HEK293 (cell line): ENCODE results near the gene SNN.

Experiments used
- ATF2 ChIP-seq: fragments of 450-650 bp; formaldehyde crosslinking; IDR thresholded peaks from 2 replicates; pipeline ENCODE4 v1.5.1; 2016; ENCODE audit warnings: missing biosample characterization, missing genetic modification characterization, low read depth
- CTCF ChIP-seq: fragments of 450-650 bp; formaldehyde crosslinking; IDR thresholded peaks from 2 replicates; pipeline ENCODE4 v1.5.1; 2016; ENCODE audit warnings: missing biosample characterization, missing genetic modification characterization
- HOXC10 ChIP-seq: sonication (generic); formaldehyde crosslinking; IDR thresholded peaks from 2 replicates; pipeline ENCODE4 v1.8.1; 2023; ENCODE audit warnings: mild to moderate bottlenecking, missing genetic modification reagents
- KLF10 ChIP-seq: fragments of 450-650 bp; IDR thresholded peaks from 2 replicates; pipeline ENCODE4 v1.5.1; 2018; ENCODE audit warnings: missing biosample characterization, mild to moderate bottlenecking, missing genetic modification characterization
- REST ChIP-seq: fragments of 450-650 bp; formaldehyde crosslinking; IDR thresholded peaks from 2 replicates; pipeline ENCODE4 v1.5.1; 2016; ENCODE audit warnings: missing biosample characterization, missing genetic modification characterization
- YY1 ChIP-seq: fragments of 450-650 bp; formaldehyde crosslinking; IDR thresholded peaks from 2 replicates; pipeline ENCODE4 v1.5.1; 2018; ENCODE audit warnings: missing biosample characterization, missing genetic modification characterization
- ZBTB7A ChIP-seq: fragments of 450-650 bp; formaldehyde crosslinking; IDR thresholded peaks from 2 replicates; pipeline ENCODE4 v1.5.1; 2016; ENCODE audit warnings: low read depth, missing biosample characterization, missing genetic modification characterization
- ZFHX2 ChIP-seq: fragments of 450-650 bp; formaldehyde crosslinking; conservative IDR thresholded peaks from 2 replicates; pipeline ENCODE4 v1.5.1; 2016; ENCODE audit warnings: missing biosample characterization, missing genetic modification characterization
- ZNF600 ChIP-seq: fragments of 450-650 bp; formaldehyde crosslinking; IDR thresholded peaks from 2 replicates; pipeline ENCODE4 v1.5.1; 2016; ENCODE audit warnings: missing biosample characterization, missing genetic modification characterization
- ZNF610 ChIP-seq: fragments of 450-650 bp; formaldehyde crosslinking; IDR thresholded peaks from 2 replicates; pipeline ENCODE4 v1.5.1; 2016; ENCODE audit warnings: missing biosample characterization, missing genetic modification characterization, borderline replicate concordance
- ZNF785 ChIP-seq: fragments of 450-650 bp; formaldehyde crosslinking; IDR thresholded peaks from 2 replicates; pipeline ENCODE4 v1.5.1; 2016; ENCODE audit warnings: missing biosample characterization, missing genetic modification characterization
- TF ChIP-seq, protein P1 (sequence below): fragments of 450-650 bp; formaldehyde crosslinking; IDR thresholded peaks from 2 replicates; pipeline ENCODE4 v1.5.1; 2016; ENCODE audit warnings: missing biosample characterization, missing genetic modification characterization
- TF ChIP-seq, protein P2 (sequence below): sonication (generic); formaldehyde crosslinking; IDR thresholded peaks from 2 replicates; pipeline ENCODE4 v1.8.1; 2022; ENCODE audit warnings: mild to moderate bottlenecking, moderate library complexity, missing genetic modification reagents

DNA sequence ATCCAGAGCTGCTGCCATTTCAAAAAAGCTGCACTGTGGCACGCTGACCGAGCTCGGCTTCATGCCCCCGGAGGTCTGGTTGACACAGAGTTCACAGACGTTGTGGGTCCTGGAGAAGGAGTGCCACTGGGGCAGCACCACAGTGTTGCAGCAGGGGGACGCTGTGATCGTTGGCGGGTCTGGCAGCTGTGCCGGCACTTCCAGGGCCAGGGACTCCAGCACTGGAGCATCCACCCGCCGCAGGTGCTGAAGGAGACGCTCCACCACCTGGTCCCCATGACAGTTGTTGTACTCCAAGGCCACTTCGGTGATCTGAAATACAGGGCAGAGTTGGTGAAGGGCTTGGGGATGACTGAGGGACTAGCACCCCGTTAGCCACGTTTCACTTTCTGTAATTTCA is 23.5 kb downstream of the SNN start:
- TF ChIP-seq ATF2 (tag by site-specific recombination) (no peak), CTCF (tag by site-specific recombination) (no peak), HOXC10 (no peak), ZNF610 (tag by site-specific recombination) (no peak), ZBTB7A (tag by site-specific recombination) (no peak), YY1 (tag by site-specific recombination) (no peak), ZNF600 (tag by site-specific recombination) (no peak), ZFHX2 (tag by site-specific recombination) (no peak), KLF10 (tag by site-specific recombination) (no peak), ZNF785 (tag by site-specific recombination) (no peak), REST (tag by site-specific recombination) (no peak)
- TF ChIP-seq, protein P1, sequence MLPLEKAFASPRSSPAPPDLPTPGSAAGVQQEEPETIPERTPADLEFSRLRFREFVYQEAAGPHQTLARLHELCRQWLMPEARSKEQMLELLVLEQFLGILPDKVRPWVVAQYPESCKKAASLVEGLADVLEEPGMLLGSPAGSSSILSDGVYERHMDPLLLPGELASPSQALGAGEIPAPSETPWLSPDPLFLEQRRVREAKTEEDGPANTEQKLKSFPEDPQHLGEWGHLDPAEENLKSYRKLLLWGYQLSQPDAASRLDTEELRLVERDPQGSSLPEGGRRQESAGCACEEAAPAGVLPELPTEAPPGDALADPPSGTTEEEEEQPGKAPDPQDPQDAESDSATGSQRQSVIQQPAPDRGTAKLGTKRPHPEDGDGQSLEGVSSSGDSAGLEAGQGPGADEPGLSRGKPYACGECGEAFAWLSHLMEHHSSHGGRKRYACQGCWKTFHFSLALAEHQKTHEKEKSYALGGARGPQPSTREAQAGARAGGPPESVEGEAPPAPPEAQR (tag by site-specific recombination): no peak
- TF ChIP-seq, protein P2, sequence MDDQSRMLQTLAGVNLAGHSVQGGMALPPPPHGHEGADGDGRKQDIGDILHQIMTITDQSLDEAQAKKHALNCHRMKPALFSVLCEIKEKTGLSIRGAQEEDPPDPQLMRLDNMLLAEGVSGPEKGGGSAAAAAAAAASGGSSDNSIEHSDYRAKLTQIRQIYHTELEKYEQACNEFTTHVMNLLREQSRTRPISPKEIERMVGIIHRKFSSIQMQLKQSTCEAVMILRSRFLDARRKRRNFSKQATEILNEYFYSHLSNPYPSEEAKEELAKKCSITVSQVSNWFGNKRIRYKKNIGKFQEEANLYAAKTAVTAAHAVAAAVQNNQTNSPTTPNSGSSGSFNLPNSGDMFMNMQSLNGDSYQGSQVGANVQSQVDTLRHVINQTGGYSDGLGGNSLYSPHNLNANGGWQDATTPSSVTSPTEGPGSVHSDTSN (CRISPR knock-in tag): no peak
